ENCODE data around the gene SUV39H1.

The SUV39H1 gene

GRCh38 chrX:48741834-48742233, 45.3 kb downstream of the SUV39H1 start:
- in situ Hi-C loops (cut with MboI; ENCODE audit: low pct_unique_long_range_greater_than_20kb, low sequenced_read_pairs, unreplicated experiment), result no loop called here
- no peak for DNase-seq (ENCODE audit: low spot score)
- TF ChIP-seq, protein P1, sequence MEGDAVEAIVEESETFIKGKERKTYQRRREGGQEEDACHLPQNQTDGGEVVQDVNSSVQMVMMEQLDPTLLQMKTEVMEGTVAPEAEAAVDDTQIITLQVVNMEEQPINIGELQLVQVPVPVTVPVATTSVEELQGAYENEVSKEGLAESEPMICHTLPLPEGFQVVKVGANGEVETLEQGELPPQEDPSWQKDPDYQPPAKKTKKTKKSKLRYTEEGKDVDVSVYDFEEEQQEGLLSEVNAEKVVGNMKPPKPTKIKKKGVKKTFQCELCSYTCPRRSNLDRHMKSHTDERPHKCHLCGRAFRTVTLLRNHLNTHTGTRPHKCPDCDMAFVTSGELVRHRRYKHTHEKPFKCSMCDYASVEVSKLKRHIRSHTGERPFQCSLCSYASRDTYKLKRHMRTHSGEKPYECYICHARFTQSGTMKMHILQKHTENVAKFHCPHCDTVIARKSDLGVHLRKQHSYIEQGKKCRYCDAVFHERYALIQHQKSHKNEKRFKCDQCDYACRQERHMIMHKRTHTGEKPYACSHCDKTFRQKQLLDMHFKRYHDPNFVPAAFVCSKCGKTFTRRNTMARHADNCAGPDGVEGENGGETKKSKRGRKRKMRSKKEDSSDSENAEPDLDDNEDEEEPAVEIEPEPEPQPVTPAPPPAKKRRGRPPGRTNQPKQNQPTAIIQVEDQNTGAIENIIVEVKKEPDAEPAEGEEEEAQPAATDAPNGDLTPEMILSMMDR (IDR thresholded peaks at IDR 0.05; ENCODE audit: extremely low read depth, insufficient read depth, missing control alignments), result no peak

DNA sequence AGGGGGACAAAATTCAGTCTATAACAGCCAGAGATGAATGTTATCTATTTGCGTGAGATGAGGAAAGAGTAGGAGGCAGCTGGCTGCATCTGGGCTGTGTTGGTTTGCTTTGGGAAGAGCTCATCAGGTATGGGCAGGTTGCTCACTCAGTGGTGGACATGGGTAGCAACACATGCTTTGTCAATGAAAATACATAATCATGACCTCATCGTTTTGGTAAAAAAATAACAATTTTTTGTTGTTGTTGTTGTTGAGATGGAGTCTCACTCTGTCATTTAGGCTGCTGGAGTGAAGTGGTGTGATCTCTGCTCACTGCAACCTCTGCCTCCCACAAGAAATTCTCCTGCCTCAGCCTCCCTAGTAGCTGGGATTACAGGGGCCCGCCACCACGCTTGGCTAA, 48.7 kb downstream of the SUV39H1 start:
- DNase-seq (ENCODE audit: low spot score), result no peak
- TF ChIP-seq, protein P1 (IDR thresholded peaks at IDR 0.05; ENCODE audit: extremely low read depth, insufficient read depth, missing control alignments), result no peak
- in situ Hi-C loops (cut with MboI; ENCODE audit: low pct_unique_long_range_greater_than_20kb, low sequenced_read_pairs, unreplicated experiment), result no loop called here

- in situ Hi-C loops (cut with MboI; ENCODE audit: low pct_unique_long_range_greater_than_20kb, low sequenced_read_pairs, unreplicated experiment), result no loop called here
- no peak for DNase-seq (ENCODE audit: low spot score)
- TF ChIP-seq, protein P1 (IDR thresholded peaks at IDR 0.05; ENCODE audit: extremely low read depth, insufficient read depth, missing control alignments), result no peak
These were observed 51.0 kb downstream of the SUV39H1 start for GRCh38 chrX:48747415-48748016.

GRCh38 chrX:48749182-48749581, 52.6 kb downstream of the SUV39H1 start:
- no peak for DNase-seq (ENCODE audit: low spot score)
- TF ChIP-seq, protein P1 (IDR thresholded peaks at IDR 0.05; ENCODE audit: extremely low read depth, insufficient read depth, missing control alignments), result no peak
- in situ Hi-C loops (cut with MboI; ENCODE audit: low pct_unique_long_range_greater_than_20kb, low sequenced_read_pairs, unreplicated experiment), result no loop called here

- TF ChIP-seq, protein P1 (IDR thresholded peaks at IDR 0.05; ENCODE audit: extremely low read depth, insufficient read depth, missing control alignments), result no peak
- in situ Hi-C loops (cut with MboI; ENCODE audit: low pct_unique_long_range_greater_than_20kb, low sequenced_read_pairs, unreplicated experiment), result no loop called here
- no peak for DNase-seq (ENCODE audit: low spot score)
These were observed 54.8 kb downstream of the SUV39H1 start for GRCh38 chrX:48751343-48751742.

GRCh38 chrX:48752498-48752897, 56.0 kb downstream of the SUV39H1 start:
- in situ Hi-C loops (cut with MboI; ENCODE audit: low pct_unique_long_range_greater_than_20kb, low sequenced_read_pairs, unreplicated experiment), result no loop called here
- TF ChIP-seq, protein P1 (IDR thresholded peaks at IDR 0.05; ENCODE audit: extremely low read depth, insufficient read depth, missing control alignments), result no peak
- no peak for DNase-seq (ENCODE audit: low spot score)

Measured in GM13977 (cell line).